ENCODE data around the gene KCNV2. TPM values are rescaled to one million over a fixed set of nuclear protein-coding genes. Genes with fewer than 3 reads are reported as not detected.

KCNV2 gene
- total RNA-seq, 3 donors from 2014 or later: not detected

- peaks cover 3% of the 10 kb centered on the region for H3K4me1 ChIP-seq (ENCODE audit: low read depth)
- TF ChIP-seq, protein P1, sequence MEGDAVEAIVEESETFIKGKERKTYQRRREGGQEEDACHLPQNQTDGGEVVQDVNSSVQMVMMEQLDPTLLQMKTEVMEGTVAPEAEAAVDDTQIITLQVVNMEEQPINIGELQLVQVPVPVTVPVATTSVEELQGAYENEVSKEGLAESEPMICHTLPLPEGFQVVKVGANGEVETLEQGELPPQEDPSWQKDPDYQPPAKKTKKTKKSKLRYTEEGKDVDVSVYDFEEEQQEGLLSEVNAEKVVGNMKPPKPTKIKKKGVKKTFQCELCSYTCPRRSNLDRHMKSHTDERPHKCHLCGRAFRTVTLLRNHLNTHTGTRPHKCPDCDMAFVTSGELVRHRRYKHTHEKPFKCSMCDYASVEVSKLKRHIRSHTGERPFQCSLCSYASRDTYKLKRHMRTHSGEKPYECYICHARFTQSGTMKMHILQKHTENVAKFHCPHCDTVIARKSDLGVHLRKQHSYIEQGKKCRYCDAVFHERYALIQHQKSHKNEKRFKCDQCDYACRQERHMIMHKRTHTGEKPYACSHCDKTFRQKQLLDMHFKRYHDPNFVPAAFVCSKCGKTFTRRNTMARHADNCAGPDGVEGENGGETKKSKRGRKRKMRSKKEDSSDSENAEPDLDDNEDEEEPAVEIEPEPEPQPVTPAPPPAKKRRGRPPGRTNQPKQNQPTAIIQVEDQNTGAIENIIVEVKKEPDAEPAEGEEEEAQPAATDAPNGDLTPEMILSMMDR (IDR thresholded peaks at IDR 0.05): no peak
- intact Hi-C loops (cut with DNase I, micrococcal nuclease): no loop called here
- H3K4me3 ChIP-seq: no peak overlapping the region
- H3K9me3 ChIP-seq: no peaks in the 10 kb centered on the region
- ATAC-seq (no peak), DNase-seq (no peak)
- H3K36me3 ChIP-seq (ENCODE audit: low read depth): no peaks in the 10 kb centered on the region
Observed at GRCh38 chr9:2730971-2731370, 13.7 kb downstream of the KCNV2 start.

DNA sequence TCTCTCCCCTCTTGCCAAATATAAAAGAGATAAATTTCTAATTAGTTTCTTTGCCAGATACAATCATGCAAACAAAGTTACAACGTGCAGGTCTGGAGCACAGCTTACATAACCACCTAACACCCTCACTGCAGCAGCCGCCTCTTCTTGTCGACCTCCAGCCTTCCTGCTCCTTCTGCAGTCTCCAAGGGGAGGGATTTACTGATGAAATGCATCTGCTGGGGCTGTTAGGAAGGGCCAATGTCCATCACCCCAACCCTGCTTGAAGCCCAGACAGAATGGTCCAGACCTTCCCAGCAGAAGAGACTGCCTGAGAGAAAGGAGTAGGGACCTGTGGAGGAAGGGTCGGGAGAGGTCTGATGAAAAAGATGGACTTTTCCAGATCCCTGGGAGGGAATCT is 15.2 kb downstream of the KCNV2 start:
- intact Hi-C loops (cut with DNase I, micrococcal nuclease): no loop called here

GRCh38 chr9:2740616-2741015 is 23.3 kb downstream of the KCNV2 start:
- no peaks in the 10 kb centered on the region for H3K4me1 ChIP-seq (ENCODE audit: low read depth)
- TF ChIP-seq, protein P1 (IDR thresholded peaks at IDR 0.05): no peak
- H3K36me3 ChIP-seq (ENCODE audit: low read depth): no peaks in the 10 kb centered on the region
- ATAC-seq: peak; percentile 30
- no peak overlapping the region for H3K4me3 ChIP-seq
- intact Hi-C loops (cut with DNase I, micrococcal nuclease): no loop called here
- H3K9me3 ChIP-seq: no peaks in the 10 kb centered on the region
- DNase-seq: no peak

More for the DNA sequence above, 15.2 kb downstream of the KCNV2 start:
- ATAC-seq: no peak
- H3K4me1 ChIP-seq (ENCODE audit: low read depth): peaks cover 3% of the 10 kb centered on the region
- H3K36me3 ChIP-seq (ENCODE audit: low read depth): no peaks in the 10 kb centered on the region
- H3K4me3 ChIP-seq: no peak overlapping the region
- DNase-seq: no peak
- TF ChIP-seq, protein P1 (IDR thresholded peaks at IDR 0.05): no peak
- H3K9me3 ChIP-seq: no peaks in the 10 kb centered on the region

DNA sequence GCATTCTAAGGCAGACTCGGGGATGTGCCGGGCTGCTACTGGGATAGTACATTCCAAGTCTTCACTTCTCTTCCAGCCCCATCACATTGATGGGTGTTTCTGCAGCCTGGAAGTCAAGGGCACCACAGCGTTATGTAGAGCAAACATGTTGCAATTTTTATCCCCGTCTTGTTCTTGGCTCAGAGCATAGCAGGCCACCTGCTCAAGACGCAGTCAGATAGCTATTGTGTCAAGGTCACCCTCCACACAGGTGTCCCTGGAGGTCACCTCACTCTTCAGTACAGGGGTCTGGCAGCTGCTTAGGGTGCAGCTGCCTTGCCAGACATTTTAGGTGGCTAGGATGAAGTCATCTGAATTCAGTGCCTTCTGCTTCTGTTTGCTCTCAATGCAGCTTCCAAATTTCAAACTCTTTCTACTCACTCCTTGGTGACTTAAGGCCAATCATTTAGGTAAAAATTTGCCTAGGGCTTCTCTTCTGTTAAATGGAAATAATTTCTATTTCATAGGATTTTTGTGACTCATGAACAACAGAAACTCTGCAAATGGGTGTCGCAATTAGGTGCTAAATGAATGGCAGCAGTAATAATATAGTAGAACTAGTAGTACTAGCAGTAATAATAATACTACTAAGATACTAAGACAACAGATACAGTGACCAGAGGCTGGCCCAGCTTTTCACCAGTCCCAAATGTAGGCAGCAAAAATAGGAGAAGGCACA is 24.3 kb downstream of the KCNV2 start:
- ATAC-seq (no peak), DNase-seq (no peak)
- TF ChIP-seq, protein P1 (IDR thresholded peaks at IDR 0.05): no peak
- Histone ChIP-seq H3K4me3 (no peak overlapping the region), H3K4me1 (ENCODE audit: low read depth) (no peaks in the 10 kb centered on the region), H3K36me3 (ENCODE audit: low read depth) (no peaks in the 10 kb centered on the region), H3K9me3 (no peaks in the 10 kb centered on the region)
- intact Hi-C loops (cut with DNase I, micrococcal nuclease): no loop called here

GRCh38 chr9:2742214-2742613 is 24.9 kb downstream of the KCNV2 start:
- intact Hi-C loops (cut with DNase I, micrococcal nuclease): no loop called here
- no peak for ATAC-seq
- no peaks in the 10 kb centered on the region for H3K4me1 ChIP-seq (ENCODE audit: low read depth)

More at GRCh38 chr9:2742214-2742613, 24.9 kb downstream of the KCNV2 start:
- no peak for DNase-seq
- TF ChIP-seq, protein P1 (IDR thresholded peaks at IDR 0.05): no peak
- H3K4me3 ChIP-seq: no peak overlapping the region
- H3K36me3 ChIP-seq (ENCODE audit: low read depth): no peaks in the 10 kb centered on the region
- H3K9me3 ChIP-seq: no peaks in the 10 kb centered on the region

All from mucosa of descending colon (tissue), 3 donors.